Effector memory CD4-positive, alpha-beta T cell (primary cell): ENCODE data around the gene IL6R.

Experiments used
- DNase-seq, 3 donors: peaks; one replicate each; pipeline ENCODE4 v3.0.0-alpha.2; 2020
- H3K27ac ChIP-seq: 2 replicates; pipeline ENCODE4 v1.7.0; 2013; ENCODE audit warnings: mild to moderate bottlenecking, low read length, moderate library complexity; ENCODE audit not compliant: insufficient read depth, poor library complexity, severe bottlenecking
- H3K27me3 ChIP-seq: replicated peaks from 2 replicates; pipeline ENCODE4 v1.7.0; 2013; ENCODE audit warnings: mild to moderate bottlenecking, low read length; ENCODE audit not compliant: insufficient read depth, control insufficient read depth, poor library complexity, severe bottlenecking
- H3K36me3 ChIP-seq: 2 replicates; pipeline ENCODE4 v1.7.0; 2013; ENCODE audit warnings: mild to moderate bottlenecking, low read length, moderate library complexity; ENCODE audit not compliant: control insufficient read depth, insufficient read depth
- H3K4me1 ChIP-seq: 2 replicates; pipeline ENCODE4 v1.7.0; 2013; ENCODE audit warnings: low read length, mild to moderate bottlenecking; ENCODE audit not compliant: control insufficient read depth, insufficient read depth, poor library complexity, severe bottlenecking
- H3K4me3 ChIP-seq: 2 replicates; pipeline ENCODE4 v1.7.0; 2013; ENCODE audit warnings: low read length, low read depth, mild to moderate bottlenecking; ENCODE audit not compliant: insufficient read depth, poor library complexity, severe bottlenecking
- H3K9me3 ChIP-seq: 2 replicates; pipeline ENCODE4 v1.7.0; 2013; ENCODE audit warnings: mild to moderate bottlenecking, low read length, moderate library complexity; ENCODE audit not compliant: control insufficient read depth

Gene IL6R

DNA sequence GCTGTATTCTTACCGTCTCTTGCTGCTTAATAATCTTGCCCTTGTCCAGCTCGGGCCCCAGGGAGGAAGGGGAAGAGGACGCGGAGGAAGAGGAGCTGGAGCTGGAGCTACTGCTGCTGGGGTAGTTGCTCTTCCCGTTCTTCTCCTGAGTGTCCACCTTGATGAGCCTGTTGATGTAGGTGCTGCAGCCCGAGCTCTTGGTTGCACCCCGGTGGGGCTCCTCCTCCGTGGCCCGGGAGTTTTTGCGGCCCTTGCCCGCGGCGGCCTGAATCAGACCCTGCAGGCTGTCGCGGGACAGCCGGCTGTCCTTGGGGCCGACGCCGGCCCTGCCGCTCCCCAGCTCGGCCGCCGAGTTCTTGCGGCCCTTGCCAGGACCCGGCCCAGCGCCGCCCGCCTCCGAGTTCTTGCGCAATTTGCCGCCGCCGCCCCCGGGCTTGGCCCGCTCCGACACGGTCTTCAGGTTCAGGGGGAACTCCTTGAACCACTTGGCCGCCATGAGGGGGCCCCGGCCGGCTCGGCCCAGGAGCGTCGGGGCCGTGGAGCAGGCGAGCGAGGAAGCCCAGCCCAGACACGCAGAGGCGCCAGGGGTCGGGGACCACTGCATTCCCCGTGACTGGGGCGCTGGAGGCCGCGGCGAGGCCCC is 96.4 kb downstream of the IL6R start:
- Histone ChIP-seq H3K27me3 (peaks cover 29% of the 10 kb centered on the region), H3K4me3 (no peak overlapping the region)
- no peak for DNase-seq

DNA sequence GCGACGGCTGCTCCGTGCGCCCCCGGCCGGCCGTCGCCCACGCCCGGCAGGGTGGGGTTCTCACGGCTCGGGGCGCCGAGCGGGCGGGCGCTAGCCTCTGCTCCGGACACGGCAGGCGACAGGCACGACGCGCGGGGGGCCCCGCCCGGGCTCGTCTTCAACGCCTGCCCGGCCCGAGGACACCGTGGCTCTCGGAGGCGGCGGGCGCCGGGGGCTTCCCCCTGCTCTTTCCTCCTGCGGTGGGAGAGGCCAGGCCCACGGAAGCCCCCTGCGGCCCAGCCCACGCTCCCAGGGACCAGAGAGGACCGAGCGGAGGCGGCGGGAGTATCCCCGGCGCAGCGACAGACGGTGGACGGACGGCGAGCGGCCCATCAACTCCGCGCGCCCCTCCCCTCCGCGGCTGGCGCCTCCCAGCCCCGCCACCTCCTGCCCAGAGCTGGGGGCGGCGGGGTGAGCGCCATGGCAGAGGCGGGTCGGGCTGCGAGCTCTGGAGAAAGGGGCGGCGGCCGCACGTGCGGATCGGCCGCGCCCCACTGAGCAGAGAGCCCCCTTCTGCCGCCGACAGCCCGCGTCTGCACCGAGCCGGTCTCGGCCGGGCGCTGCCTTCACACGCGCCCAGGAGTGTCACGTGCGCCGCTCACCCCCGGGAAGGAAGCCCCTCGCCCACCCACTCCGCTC is 97.1 kb downstream of the IL6R start, which contains the start of the genes SHE and TDRD10:
TSS of gene SHE (minus strand) at position 347 of the 678 bp plus-strand sequence. CDS start 386 bp downstream, outside the sequence.
TSS of gene TDRD10 (plus strand) at position 154 of the 678 bp plus-strand sequence. CDS start 4,685 bp downstream, outside the sequence.
- peaks cover 29% of the 10 kb centered on the region for H3K27me3 ChIP-seq
- H3K36me3 ChIP-seq, result no peaks in the 10 kb centered on the region
- DNase-seq, result no peak
- no peaks in the 10 kb centered on the region for H3K9me3 ChIP-seq
- peaks cover 9% of the 10 kb centered on the region for H3K4me1 ChIP-seq
- peak within 1 kb of the TSS; percentile 42 for H3K4me3 ChIP-seq
- no peak within 1 kb of the TSS for H3K27ac ChIP-seq

More for the DNA sequence above, 96.4 kb downstream of the IL6R start:
- Histone ChIP-seq H3K9me3 (no peaks in the 10 kb centered on the region), H3K36me3 (no peaks in the 10 kb centered on the region), H3K27ac (no peak overlapping the region), H3K4me1 (peaks cover 14% of the 10 kb centered on the region)

GRCh38 chr1:154502744-154503115 is 97.6 kb downstream of the IL6R start:
- Histone ChIP-seq H3K9me3 (no peaks in the 10 kb centered on the region), H3K36me3 (no peaks in the 10 kb centered on the region), H3K4me1 (peaks cover 8% of the 10 kb centered on the region), H3K4me3 (peak overlapping the region; percentile 42), H3K27ac (no peak overlapping the region), H3K27me3 (peaks cover 29% of the 10 kb centered on the region)
- no peak for DNase-seq

- Histone ChIP-seq H3K36me3 (no peaks in the 10 kb centered on the region), H3K27ac (no peak overlapping the region), H3K4me1 (peaks cover 8% of the 10 kb centered on the region), H3K27me3 (peaks cover 29% of the 10 kb centered on the region), H3K4me3 (no peak overlapping the region), H3K9me3 (no peaks in the 10 kb centered on the region)
- DNase-seq, result no peak
These were observed 98.8 kb downstream of the IL6R start for GRCh38 chr1:154503898-154504297.

- Histone ChIP-seq H3K4me1 (no peaks in the 10 kb centered on the region), H3K4me3 (no peak overlapping the region), H3K9me3 (no peaks in the 10 kb centered on the region), H3K27me3 (no peaks in the 10 kb centered on the region), H3K36me3 (no peaks in the 10 kb centered on the region), H3K27ac (no peak overlapping the region)
- no peak for DNase-seq
These were observed 107.6 kb downstream of the IL6R start for GRCh38 chr1:154512760-154513159.

DNA sequence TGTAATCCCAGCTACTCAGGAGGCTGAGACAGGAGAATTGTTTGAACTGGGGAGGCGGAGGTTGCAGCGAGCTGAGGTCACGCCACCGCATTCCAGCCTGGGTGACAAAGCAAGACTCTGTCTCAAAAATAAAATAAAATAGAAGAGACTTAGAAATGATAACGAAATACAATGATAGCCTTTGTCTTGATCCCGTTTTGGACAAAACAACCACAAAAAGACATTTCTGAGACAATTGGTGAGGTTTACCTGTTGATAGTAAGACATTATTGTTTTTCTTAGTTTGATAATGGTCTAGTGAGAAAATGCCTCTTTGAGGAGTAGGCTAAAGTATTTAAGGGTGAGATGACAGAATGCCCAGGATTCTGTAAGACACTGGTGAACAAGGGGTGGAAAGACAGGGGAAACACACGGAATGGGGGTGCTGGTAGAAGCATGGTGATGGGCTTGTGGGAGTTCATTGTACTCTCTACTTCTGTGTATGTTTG is 109.0 kb downstream of the IL6R start:
- Histone ChIP-seq H3K36me3 (no peaks in the 10 kb centered on the region), H3K4me1 (no peaks in the 10 kb centered on the region), H3K9me3 (no peaks in the 10 kb centered on the region)

DNA sequence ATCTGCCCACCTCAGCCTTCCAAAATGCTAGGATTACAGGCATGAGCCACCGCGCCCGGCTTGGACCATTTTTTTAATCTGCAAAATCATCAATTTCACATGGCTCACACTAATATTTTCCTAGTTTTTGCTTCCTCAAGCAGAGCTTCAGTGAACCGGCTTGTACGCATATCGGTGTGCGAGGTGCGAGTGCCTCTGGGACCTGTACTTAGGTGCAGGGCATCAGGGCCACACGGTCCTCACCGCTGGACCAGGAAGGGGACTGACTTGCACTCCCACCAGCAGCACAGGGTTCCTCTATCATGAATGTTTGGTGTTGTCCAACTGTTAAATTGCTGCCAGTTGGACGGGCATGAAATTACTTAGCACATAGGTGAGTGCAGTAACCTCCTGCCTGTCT is 112.5 kb downstream of the IL6R start:
- H3K4me3 ChIP-seq, result no peak overlapping the region

More for the DNA sequence above, 109.0 kb downstream of the IL6R start:
- H3K27ac ChIP-seq, result no peak overlapping the region
- H3K4me3 ChIP-seq, result no peak overlapping the region
- DNase-seq, result no peak
- H3K27me3 ChIP-seq, result no peaks in the 10 kb centered on the region

More for the DNA sequence above, 112.5 kb downstream of the IL6R start:
- Histone ChIP-seq H3K36me3 (no peaks in the 10 kb centered on the region), H3K27me3 (no peaks in the 10 kb centered on the region), H3K9me3 (no peaks in the 10 kb centered on the region), H3K4me1 (no peaks in the 10 kb centered on the region), H3K27ac (no peak overlapping the region)
- no peak for DNase-seq
